PFSK-1 (cell line): ENCODE measurements around the gene PTPN2.

ENCODE experiments used
- POLR2AphosphoS5 ChIP-seq: IDR thresholded peaks from 2 replicates; pipeline ENCODE4 v1.6.1; 2012; ENCODE audit warnings: low read depth, mild to moderate bottlenecking, control low read depth, low read length, moderate library complexity
- REST ChIP-seq, 2 experiments: IDR thresholded peaks; 2 replicates each; pipeline versions ENCODE4 v1.6.1 to v1.8.0; 2011 to 2012; ENCODE audit warnings: low read depth in 2 of 2, low read length in 2 of 2, control low read depth in 1 of 2, inconsistent platforms in 1 of 2, mild to moderate bottlenecking in 1 of 2, moderate library complexity in 1 of 2; ENCODE audit not compliant: insufficient read depth in 1 of 2
- SIN3A ChIP-seq: IDR thresholded peaks from 2 replicates; pipeline ENCODE4 v1.6.1; 2012; ENCODE audit warnings: mild to moderate bottlenecking, low read length, moderate library complexity, borderline replicate concordance; ENCODE audit not compliant: insufficient read depth
- TAF1 ChIP-seq: IDR thresholded peaks from 2 replicates; pipeline ENCODE4 v1.6.1; 2012; ENCODE audit warnings: low read length, control low read depth, borderline replicate concordance; ENCODE audit not compliant: insufficient read depth

GRCh38 chr18:12819322-12819721 is 64.7 kb downstream of the PTPN2 start:
- TF ChIP-seq POLR2AphosphoS5 = no peak
- TF ChIP-seq REST (IDR thresholded peaks at IDR 0.05; ENCODE audit: insufficient read depth in 1 of 2, low read depth in 2 of 2, low read length in 2 of 2) = no peak
- TF ChIP-seq TAF1 = no peak
- no peak for TF ChIP-seq SIN3A
